Ascending aorta (tissue), 2 donors: ENCODE measurements around the gene MAP2K7. TPM values are rescaled to one million over a fixed set of nuclear protein-coding genes. Genes with fewer than 3 reads are reported as not detected.

Experiments used
- DNase-seq, 2 donors: peaks; one replicate each; pipeline ENCODE4 v3.0.0-alpha.2; 2019; ENCODE audit warnings: low spot score in 2 of 2
- H3K27ac ChIP-seq, 2 donors: fragments of 200-600 bp; sonication (generic); one replicate each; pipeline ENCODE4 v1.5.1; 2016 to 2017; ENCODE audit warnings: mild to moderate bottlenecking in 1 of 2
- H3K27me3 ChIP-seq: fragments of 200-600 bp; sonication (generic); one replicate; pipeline ENCODE4 v1.5.1; 2017
- H3K36me3 ChIP-seq, 2 donors: fragments of 200-600 bp; sonication (generic); one replicate each; pipeline ENCODE4 v1.5.1; 2016
- H3K4me1 ChIP-seq, 2 donors: fragments of 200-600 bp; sonication (generic); one replicate each; pipeline ENCODE4 v1.5.1; 2016 to 2017; ENCODE audit warnings: mild to moderate bottlenecking in 1 of 2
- H3K4me3 ChIP-seq, 2 donors: fragments of 200-600 bp; sonication (generic); one replicate each; pipeline ENCODE4 v1.5.1; 2016 to 2017; ENCODE audit warnings: mild to moderate bottlenecking in 1 of 2
- H3K9me3 ChIP-seq, 2 donors: fragments of 200-600 bp; sonication (generic); one replicate each; pipeline ENCODE4 v1.5.1; 2016
- intact Hi-C: fragments of 100-400 bp; cut with DNase I; formaldehyde crosslinking; loops from one replicate; pipeline ENCODE4 v1.15.1; 2023
- total RNA-seq: library from RNA; depleted of rRNA; stranded (reverse); fragments of >200 nt; gene quantifications from one replicate; pipeline ENCODE4 v1.1.0, GENCODE V29; 2016
- TF ChIP-seq, protein P1 (sequence below), 3 experiments: fragments of 200-600 bp in 2 of 3; fragments of 450-650 bp in 1 of 3; sonication (generic) in 2 of 3; IDR thresholded peaks; one replicate each; pipeline ENCODE4 v1.5.1; 2016 to 2019; ENCODE audit warnings: antibody characterized with exemption in 3 of 3, mild to moderate bottlenecking in 1 of 3, moderate library complexity in 1 of 3

MAP2K7 gene
- total RNA-seq, 1 donor from 2014 or later: 37.3 TPM

DNA sequence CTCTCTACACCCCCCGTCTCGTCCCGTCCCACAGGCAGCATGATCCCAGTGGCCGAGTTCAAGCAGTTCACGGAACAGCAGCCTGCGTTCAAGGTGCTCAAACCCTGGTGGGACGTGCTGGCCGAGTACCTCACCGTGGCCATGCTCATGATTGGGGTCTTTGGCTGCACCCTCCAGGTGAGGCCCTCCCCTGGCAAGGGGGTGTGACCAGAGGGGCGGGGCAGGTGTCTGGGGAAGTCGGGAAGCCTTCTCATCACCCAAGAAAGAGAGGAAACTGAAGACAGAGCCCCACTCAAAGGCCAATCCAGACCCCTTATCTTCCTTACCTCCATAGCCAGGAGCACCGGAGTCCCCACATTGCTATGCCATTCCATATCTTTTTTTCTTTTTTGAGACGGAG, 8.1 kb upstream of the MAP2K7 start:
- Histone ChIP-seq H3K4me3 (no peak overlapping the region), H3K27ac (no peak overlapping the region), H3K4me1 (no peaks in the 10 kb centered on the region), H3K36me3 (no peaks in the 10 kb centered on the region), H3K9me3 (no peaks in the 10 kb centered on the region), H3K27me3 (no peaks in the 10 kb centered on the region)
- DNase-seq: no peak
- TF ChIP-seq, protein P1, sequence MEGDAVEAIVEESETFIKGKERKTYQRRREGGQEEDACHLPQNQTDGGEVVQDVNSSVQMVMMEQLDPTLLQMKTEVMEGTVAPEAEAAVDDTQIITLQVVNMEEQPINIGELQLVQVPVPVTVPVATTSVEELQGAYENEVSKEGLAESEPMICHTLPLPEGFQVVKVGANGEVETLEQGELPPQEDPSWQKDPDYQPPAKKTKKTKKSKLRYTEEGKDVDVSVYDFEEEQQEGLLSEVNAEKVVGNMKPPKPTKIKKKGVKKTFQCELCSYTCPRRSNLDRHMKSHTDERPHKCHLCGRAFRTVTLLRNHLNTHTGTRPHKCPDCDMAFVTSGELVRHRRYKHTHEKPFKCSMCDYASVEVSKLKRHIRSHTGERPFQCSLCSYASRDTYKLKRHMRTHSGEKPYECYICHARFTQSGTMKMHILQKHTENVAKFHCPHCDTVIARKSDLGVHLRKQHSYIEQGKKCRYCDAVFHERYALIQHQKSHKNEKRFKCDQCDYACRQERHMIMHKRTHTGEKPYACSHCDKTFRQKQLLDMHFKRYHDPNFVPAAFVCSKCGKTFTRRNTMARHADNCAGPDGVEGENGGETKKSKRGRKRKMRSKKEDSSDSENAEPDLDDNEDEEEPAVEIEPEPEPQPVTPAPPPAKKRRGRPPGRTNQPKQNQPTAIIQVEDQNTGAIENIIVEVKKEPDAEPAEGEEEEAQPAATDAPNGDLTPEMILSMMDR (IDR thresholded peaks at IDR 0.05): no peak
- intact Hi-C loops: no loop called here

DNA sequence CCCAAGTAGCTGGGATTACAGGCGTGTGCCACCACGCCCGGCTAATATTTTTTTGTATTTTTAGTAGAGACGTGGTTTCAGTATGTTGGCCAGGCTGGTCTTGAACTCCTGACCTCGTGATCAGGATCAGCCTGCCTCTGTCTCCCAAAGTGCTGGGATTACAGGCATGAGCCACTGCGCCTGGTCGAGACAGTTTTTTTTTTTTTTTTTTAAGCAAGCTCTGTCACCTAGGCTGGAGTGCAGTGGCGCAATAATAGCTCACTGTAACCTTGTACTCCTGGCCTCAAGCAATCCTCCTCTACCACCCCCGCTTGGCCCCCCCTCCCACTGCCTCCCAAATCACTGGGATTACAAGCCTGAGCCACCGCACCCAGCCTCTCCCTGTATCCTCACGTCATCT, 6.4 kb upstream of the MAP2K7 start:
- TF ChIP-seq, protein P1 (IDR thresholded peaks at IDR 0.05): no peak
- H3K4me3 ChIP-seq: no peak overlapping the region
- H3K36me3 ChIP-seq: no peaks in the 10 kb centered on the region
- H3K9me3 ChIP-seq: no peaks in the 10 kb centered on the region
- intact Hi-C loops: no loop called here
- H3K27me3 ChIP-seq: no peaks in the 10 kb centered on the region
- H3K27ac ChIP-seq: no peak overlapping the region
- H3K4me1 ChIP-seq: no peaks in the 10 kb centered on the region
- DNase-seq: no peak

- intact Hi-C loops: no loop called here
Measured at GRCh38 chr19:7898967-7899366, 4.7 kb upstream of the MAP2K7 start.

GRCh38 chr19:7899751-7900378, 3.8 kb upstream of the MAP2K7 start:
- no peak for DNase-seq
- H3K9me3 ChIP-seq: no peaks in the 10 kb centered on the region
- peaks cover 4 to 12% of the 10 kb centered on the region in 2 donors for H3K4me1 ChIP-seq
- TF ChIP-seq, protein P1 (IDR thresholded peaks at IDR 0.05): no peak
- H3K27me3 ChIP-seq: no peaks in the 10 kb centered on the region
- H3K36me3 ChIP-seq: no peaks in the 10 kb centered on the region
- H3K4me3 ChIP-seq: no peak overlapping the region
- intact Hi-C loops: no loop called here
- no peak overlapping the region for H3K27ac ChIP-seq

More at GRCh38 chr19:7898967-7899366, 4.7 kb upstream of the MAP2K7 start:
- Histone ChIP-seq H3K27ac (no peak overlapping the region), H3K4me3 (no peak overlapping the region), H3K36me3 (no peaks in the 10 kb centered on the region), H3K9me3 (no peaks in the 10 kb centered on the region), H3K4me1 (peaks cover 0 to 7% of the 10 kb centered on the region in 2 donors), H3K27me3 (no peaks in the 10 kb centered on the region)
- DNase-seq: no peak
- TF ChIP-seq, protein P1 (IDR thresholded peaks at IDR 0.05): no peak

DNA sequence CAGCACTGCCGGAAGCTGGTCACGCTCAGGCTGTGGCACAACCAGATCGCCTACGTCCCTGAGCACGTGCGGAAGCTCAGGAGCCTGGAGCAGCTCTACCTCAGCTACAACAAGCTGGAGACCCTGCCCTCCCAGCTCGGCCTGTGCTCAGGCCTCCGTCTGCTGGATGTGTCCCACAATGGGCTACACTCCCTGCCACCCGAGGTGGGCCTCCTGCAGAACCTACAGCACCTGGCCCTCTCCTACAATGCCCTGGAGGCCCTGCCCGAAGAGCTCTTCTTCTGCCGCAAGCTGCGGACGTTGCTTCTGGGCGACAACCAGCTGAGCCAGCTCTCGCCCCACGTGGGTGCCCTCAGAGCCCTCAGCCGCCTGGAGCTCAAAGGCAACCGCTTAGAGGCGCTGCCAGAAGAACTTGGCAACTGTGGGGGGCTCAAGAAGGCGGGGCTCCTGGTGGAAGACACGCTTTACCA, 3.2 kb upstream of the MAP2K7 start:
- intact Hi-C loops: no loop called here
- TF ChIP-seq, protein P1 (IDR thresholded peaks at IDR 0.05): no peak
- DNase-seq: no peak
- Histone ChIP-seq H3K36me3 (peaks cover 0 to under 1% of the 10 kb centered on the region in 2 donors), H3K27me3 (no peaks in the 10 kb centered on the region), H3K27ac (no peak overlapping the region), H3K4me3 (no peak overlapping the region), H3K4me1 (peaks cover 5 to 18% of the 10 kb centered on the region in 2 donors), H3K9me3 (no peaks in the 10 kb centered on the region)
